A673 (cell line): Measurements from ENCODE around the gene USP17L15. TPM values are rescaled to one million over a fixed set of nuclear protein-coding genes. Genes with fewer than 3 reads are reported as not detected.
"Not testable (repeated sequence)": the region's sequence is repeated elsewhere in the genome, so short reads cannot be mapped to it uniquely, and the experiment has no call there.

Experiments
- BruUV-seq: library from RNA; stranded (reverse); fragments of 400-500 nt; replicated peaks from 2 replicates; lab custom pipeline; 2021; lab: Mats Ljungman, UMichigan
- CTCF ChIA-PET: fragments of 300-600 bp; sonication (Branson Sonifier 250); formaldehyde crosslinking; loops from one replicate; lab custom pipeline; 2022; ENCODE audit warnings: antibody characterized with exemption; lab: Charles Lee
- POLR2A ChIA-PET: fragments of 300-600 bp; sonication (Branson Sonifier 250); formaldehyde crosslinking; loops from one replicate; lab custom pipeline; 2022; ENCODE audit warnings: antibody characterized with exemption; ENCODE audit not compliant: low non-redundant PET; lab: Charles Lee
- DNase-seq: peaks from one replicate; pipeline ENCODE4 v3.0.0-alpha.2; 2015; ENCODE audit warnings: low spot score
- H3K27ac ChIP-seq: fragments of 200-600 bp; sonication (generic); 2 replicates; pipeline ENCODE4 v1.5.1; 2016; ENCODE audit warnings: mixed run types, low read depth, mild to moderate bottlenecking, mixed read lengths, antibody characterized with exemption, low read length; ENCODE audit not compliant: poor library complexity, severe bottlenecking
- H3K27me3 ChIP-seq: fragments of 200-600 bp; sonication (generic); replicated peaks from 2 replicates; pipeline ENCODE4 v1.6.1; 2017; ENCODE audit warnings: mixed run types, low read depth, mild to moderate bottlenecking, mixed read lengths, antibody characterized with exemption, low read length; ENCODE audit not compliant: insufficient read depth, poor library complexity
- H3K36me3 ChIP-seq: fragments of 200-600 bp; sonication (generic); 2 replicates; pipeline ENCODE4 v1.6.1; 2016; ENCODE audit warnings: mixed run types, mild to moderate bottlenecking, mixed read lengths, antibody characterized with exemption, low read length; ENCODE audit not compliant: insufficient read depth, poor library complexity, severe bottlenecking
- H3K4me1 ChIP-seq: fragments of 200-600 bp; sonication (generic); 2 replicates; pipeline ENCODE4 v1.6.1; 2017; ENCODE audit warnings: mixed run types, mild to moderate bottlenecking, mixed read lengths, antibody characterized with exemption, low read length; ENCODE audit not compliant: insufficient read depth, poor library complexity, severe bottlenecking
- H3K4me3 ChIP-seq: fragments of 200-600 bp; sonication (generic); 2 replicates; pipeline ENCODE4 v1.5.1; 2016; ENCODE audit warnings: low read depth, mixed run types, mild to moderate bottlenecking, mixed read lengths, low read length; ENCODE audit not compliant: poor library complexity, severe bottlenecking
- H3K9me3 ChIP-seq: fragments of 200-600 bp; sonication (generic); 2 replicates; pipeline ENCODE4 v1.6.1; 2016; ENCODE audit warnings: mixed run types, low read depth, mild to moderate bottlenecking, mixed read lengths, antibody characterized with exemption, low read length; ENCODE audit not compliant: poor library complexity, severe bottlenecking
- intact Hi-C: fragments of 100-400 bp; cut with micrococcal nuclease; formaldehyde crosslinking; loops from one replicate; pipeline ENCODE4 v1.10.0; 2022; ENCODE audit not compliant: unreplicated experiment
- total RNA-seq: library from RNA; stranded (reverse); gene quantifications from 2 replicates; pipeline ENCODE4 v1.2.3, GENCODE V29; 2021

Gene USP17L15
- total RNA-seq, 1 experiment from 2014 or later: not detected

DNA sequence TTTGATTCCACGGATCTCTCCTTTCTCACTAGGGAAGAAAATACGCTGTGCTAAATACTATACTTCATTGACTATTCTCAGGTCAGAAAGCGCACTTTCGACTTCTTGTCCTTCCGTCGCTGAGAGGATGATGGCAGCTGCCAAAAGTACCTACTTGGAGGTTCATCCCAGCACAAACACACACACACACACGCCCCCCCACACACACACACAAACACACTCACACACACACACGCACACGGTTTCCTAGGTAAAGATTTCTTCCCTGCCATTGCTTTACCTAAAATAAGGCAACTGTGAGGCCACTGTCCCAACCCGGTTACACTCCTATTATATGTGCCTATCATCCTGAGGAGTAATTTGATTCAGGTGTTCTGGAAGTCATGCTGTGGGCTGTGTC, 37.5 kb downstream of the USP17L15 start:
- H3K27me3 ChIP-seq, H3K27ac ChIP-seq, CTCF ChIA-PET, H3K4me1 ChIP-seq, H3K9me3 ChIP-seq, DNase-seq, H3K36me3 ChIP-seq, H3K4me3 ChIP-seq, POLR2A ChIA-PET, intact Hi-C loops, BruUV-seq: not testable (repeated sequence)

Other genes with a start within 250 kb of the USP17L15 start
- gene FAM90A26, start 64.0 kb upstream of the USP17L15 start, total RNA-seq: not detected in 2 replicates
- not detected in 2 replicates for gene USP17L10, start 23.7 kb upstream of the USP17L15 start, total RNA-seq
- 0.24 TPM in 1 of 2 replicates, not detected in the other for gene USP17L11, start 19.0 kb upstream of the USP17L15 start, total RNA-seq
- not detected in 2 replicates for gene USP17L12, start 14.2 kb upstream of the USP17L15 start, total RNA-seq
- gene USP17L13, start 9.5 kb upstream of the USP17L15 start, total RNA-seq: not detected in 2 replicates
- gene USP17L17, start 9.5 kb downstream of the USP17L15 start, total RNA-seq: not detected in 2 replicates
- gene USP17L18, start 14.2 kb downstream of the USP17L15 start, total RNA-seq: not detected in 2 replicates
- not detected in 2 replicates for gene USP17L19, start 19.0 kb downstream of the USP17L15 start, total RNA-seq
- not detected in 2 replicates for gene USP17L20, start 23.7 kb downstream of the USP17L15 start, total RNA-seq
- not detected in 2 replicates for gene USP17L21, start 28.5 kb downstream of the USP17L15 start, total RNA-seq
- not detected in 2 replicates for gene USP17L22, start 33.2 kb downstream of the USP17L15 start, total RNA-seq
- gene USP17L24, start 90.8 kb downstream of the USP17L15 start, total RNA-seq: not detected in 2 replicates
- not detected in 2 replicates for gene USP17L25, start 95.5 kb downstream of the USP17L15 start, total RNA-seq
- not detected in 2 replicates for gene USP17L26, start 100.3 kb downstream of the USP17L15 start, total RNA-seq
- not detected in 2 replicates for gene USP17L5, start 105.0 kb downstream of the USP17L15 start, total RNA-seq
- not detected in 2 replicates for gene USP17L27, start 109.8 kb downstream of the USP17L15 start, total RNA-seq
- not detected in 2 replicates for gene USP17L28, start 114.5 kb downstream of the USP17L15 start, total RNA-seq
- not detected in 2 replicates for gene USP17L29, start 119.3 kb downstream of the USP17L15 start, total RNA-seq
- not detected in 2 replicates for gene USP17L30, start 128.7 kb downstream of the USP17L15 start, total RNA-seq
- not detected in 2 replicates for gene DEFB131A, start 210.0 kb downstream of the USP17L15 start, total RNA-seq